Neural progenitor cell (in vitro differentiated cells): Measurements from ENCODE around the gene MAML3. TPM values are rescaled to one million over a fixed set of nuclear protein-coding genes. Genes with fewer than 3 reads are reported as not detected.
A peak's percentile ranks its signal among the peaks of the same experiment; 100 is the strongest.

Source experiments
- DNase-seq: peaks from one replicate; pipeline ENCODE4 v3.0.0-alpha.2; 2016; ENCODE audit warnings: low spot score
- H2AFZ ChIP-seq: fragments of 200-600 bp; sonication (generic); replicated peaks from 2 replicates; pipeline ENCODE4 v1.6.1; 2016; ENCODE audit warnings: antibody characterized with exemption
- H3F3A ChIP-seq: fragments of 200-600 bp; sonication (generic); 2 replicates; pipeline ENCODE4 v1.6.1; 2016; ENCODE audit warnings: antibody characterized with exemption, low read depth
- H3K27ac ChIP-seq: fragments of 200-600 bp; sonication (generic); 2 replicates; pipeline ENCODE4 v1.5.1; 2016; ENCODE audit warnings: mild to moderate bottlenecking
- H3K27me3 ChIP-seq: fragments of 200-600 bp; sonication (generic); 2 replicates; pipeline ENCODE4 v1.6.1; 2016; ENCODE audit warnings: mild to moderate bottlenecking, moderate library complexity
- H3K36me3 ChIP-seq: fragments of 200-600 bp; sonication (generic); 2 replicates; pipeline ENCODE4 v1.5.1; 2016
- H3K4me1 ChIP-seq: fragments of 200-600 bp; sonication (generic); 2 replicates; pipeline ENCODE4 v1.6.1; 2016; ENCODE audit warnings: mixed run types
- H3K4me2 ChIP-seq: fragments of 200-600 bp; sonication (generic); 2 replicates; pipeline ENCODE4 v1.6.1; 2016
- H3K4me3 ChIP-seq: fragments of 200-600 bp; sonication (generic); 2 replicates; pipeline ENCODE4 v1.5.1; 2016
- H3K79me2 ChIP-seq: fragments of 200-600 bp; sonication (generic); 2 replicates; pipeline ENCODE4 v1.6.1; 2016; ENCODE audit warnings: low read depth
- H3K9ac ChIP-seq: fragments of 200-600 bp; sonication (generic); 2 replicates; pipeline ENCODE4 v1.6.1; 2016
- H3K9me3 ChIP-seq: fragments of 200-600 bp; sonication (generic); 2 replicates; pipeline ENCODE4 v1.5.1; 2016; ENCODE audit warnings: low read depth
- H4K20me1 ChIP-seq: fragments of 200-600 bp; sonication (generic); 2 replicates; pipeline ENCODE4 v1.6.1; 2016; ENCODE audit warnings: low read depth
- H3K27ac Mint-ChIP-seq: 3 replicates; pipeline ENCODE4 v1.8.0; 2021; ENCODE audit warnings: mixed read lengths
- H3K27me3 Mint-ChIP-seq: 2 replicates; pipeline ENCODE4 v1.8.0; 2022; ENCODE audit warnings: low read depth, mild to moderate bottlenecking, inconsistent platforms, moderate library complexity, mixed read lengths; ENCODE audit not compliant: insufficient read depth
- H3K36me3 Mint-ChIP-seq: 3 replicates; pipeline ENCODE4 v1.8.0; 2021; ENCODE audit warnings: mixed read lengths
- H3K4me1 Mint-ChIP-seq: 3 replicates; pipeline ENCODE4 v1.8.0; 2021; ENCODE audit warnings: mixed read lengths
- H3K4me3 Mint-ChIP-seq: 3 replicates; pipeline ENCODE4 v1.8.0; 2021; ENCODE audit warnings: mild to moderate bottlenecking, moderate library complexity, mixed read lengths
- H3K9me3 Mint-ChIP-seq: 3 replicates; pipeline ENCODE4 v1.8.0; 2020; ENCODE audit warnings: mixed read lengths
- EZH2 ChIP-seq: fragments of 200-600 bp; sonication (generic); IDR thresholded peaks from 2 replicates; pipeline ENCODE4 v1.6.1; 2017; ENCODE audit warnings: antibody characterized with exemption, mild to moderate bottlenecking, moderate library complexity
- EZH2phosphoT487 ChIP-seq: fragments of 200-600 bp; sonication (generic); IDR thresholded peaks from 2 replicates; pipeline ENCODE4 v1.6.1; 2017; ENCODE audit warnings: antibody characterized with exemption
- total RNA-seq: library from RNA; depleted of rRNA; stranded (reverse); fragments of >200 nt; gene quantifications from 2 replicates; pipeline ENCODE4 v1.2.3, GENCODE V29; 2015; ENCODE audit warnings: low replicate concordance
- TF ChIP-seq, protein P1 (sequence below): fragments of 200-600 bp; sonication (generic); IDR thresholded peaks from 2 replicates; pipeline ENCODE4 v1.5.1; 2017; ENCODE audit warnings: antibody characterized with exemption, mild to moderate bottlenecking

MAML3 gene
- total RNA-seq, 1 donor from 2014 or later = 14.4 TPM

DNA sequence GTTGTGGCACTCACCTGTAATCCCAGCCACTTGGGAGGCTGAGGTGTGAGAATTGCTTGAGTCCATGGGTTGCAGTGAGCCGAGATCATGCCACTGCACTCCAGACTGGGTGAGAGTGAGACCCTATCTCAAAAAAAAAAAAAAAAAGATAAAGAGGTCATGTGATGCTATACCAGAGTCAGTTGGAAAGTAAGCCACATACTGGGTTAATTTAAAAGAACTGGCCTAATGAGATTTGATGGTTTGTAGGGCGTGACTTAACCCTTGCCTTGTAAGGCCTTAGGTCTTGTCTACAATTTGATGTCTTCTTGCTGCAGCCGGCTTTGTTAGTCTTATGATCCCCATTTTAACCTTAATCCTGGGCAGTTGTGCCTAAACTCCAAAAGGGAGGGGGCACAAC lies 483.2 kb downstream of the MAML3 start:
- H3K27me3 Mint-ChIP-seq = peaks cover 5% of the 10 kb centered on the region
- no peak overlapping the region for H3K27ac ChIP-seq
- peaks cover 30% of the 10 kb centered on the region for H3K4me1 Mint-ChIP-seq
- no peaks in the 10 kb centered on the region for H3K27me3 ChIP-seq
- H3K79me2 ChIP-seq = no peaks in the 10 kb centered on the region
- peaks cover 12% of the 10 kb centered on the region for H3F3A ChIP-seq
- no peak for TF ChIP-seq EZH2phosphoT487
- TF ChIP-seq EZH2 = no peak
- TF ChIP-seq, protein P1, sequence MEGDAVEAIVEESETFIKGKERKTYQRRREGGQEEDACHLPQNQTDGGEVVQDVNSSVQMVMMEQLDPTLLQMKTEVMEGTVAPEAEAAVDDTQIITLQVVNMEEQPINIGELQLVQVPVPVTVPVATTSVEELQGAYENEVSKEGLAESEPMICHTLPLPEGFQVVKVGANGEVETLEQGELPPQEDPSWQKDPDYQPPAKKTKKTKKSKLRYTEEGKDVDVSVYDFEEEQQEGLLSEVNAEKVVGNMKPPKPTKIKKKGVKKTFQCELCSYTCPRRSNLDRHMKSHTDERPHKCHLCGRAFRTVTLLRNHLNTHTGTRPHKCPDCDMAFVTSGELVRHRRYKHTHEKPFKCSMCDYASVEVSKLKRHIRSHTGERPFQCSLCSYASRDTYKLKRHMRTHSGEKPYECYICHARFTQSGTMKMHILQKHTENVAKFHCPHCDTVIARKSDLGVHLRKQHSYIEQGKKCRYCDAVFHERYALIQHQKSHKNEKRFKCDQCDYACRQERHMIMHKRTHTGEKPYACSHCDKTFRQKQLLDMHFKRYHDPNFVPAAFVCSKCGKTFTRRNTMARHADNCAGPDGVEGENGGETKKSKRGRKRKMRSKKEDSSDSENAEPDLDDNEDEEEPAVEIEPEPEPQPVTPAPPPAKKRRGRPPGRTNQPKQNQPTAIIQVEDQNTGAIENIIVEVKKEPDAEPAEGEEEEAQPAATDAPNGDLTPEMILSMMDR = no peak
- H3K9ac ChIP-seq = no peak overlapping the region
- no peaks in the 10 kb centered on the region for H3K9me3 ChIP-seq
- peaks cover 3% of the 10 kb centered on the region for H3K9me3 Mint-ChIP-seq
- H3K4me3 Mint-ChIP-seq = no peak overlapping the region
- H2AFZ ChIP-seq = no peak overlapping the region
- no peaks in the 10 kb centered on the region for H3K36me3 Mint-ChIP-seq
- no peak overlapping the region for H3K27ac Mint-ChIP-seq
- H3K4me3 ChIP-seq = no peak overlapping the region
- DNase-seq = no peak
- no peaks in the 10 kb centered on the region for H4K20me1 ChIP-seq
- no peak overlapping the region for H3K4me2 ChIP-seq
- H3K36me3 ChIP-seq = no peaks in the 10 kb centered on the region
- peaks cover 13% of the 10 kb centered on the region for H3K4me1 ChIP-seq

DNA sequence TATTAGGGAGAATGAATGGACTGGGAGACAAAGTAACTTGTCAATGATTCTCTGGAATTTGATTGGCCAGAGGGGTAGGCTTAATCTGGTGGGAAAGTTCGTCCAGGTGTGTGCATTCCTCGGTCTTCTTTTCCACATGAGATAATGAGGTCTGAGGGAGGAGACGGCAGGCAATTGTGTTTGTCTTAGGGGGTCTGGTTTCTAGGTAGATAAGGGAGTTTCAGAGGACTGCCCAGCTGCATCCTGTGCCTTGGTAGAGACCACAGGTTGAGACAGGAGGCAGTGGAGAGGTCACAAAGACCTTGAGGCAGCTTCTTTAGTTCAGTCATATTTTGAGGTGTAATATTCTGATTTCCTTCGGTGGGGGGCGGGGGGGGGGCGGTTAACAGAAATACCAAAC lies 484.1 kb downstream of the MAML3 start:
- TF ChIP-seq EZH2 (no peak), EZH2phosphoT487 (no peak)
- TF ChIP-seq, protein P1 = no peak
- no peak overlapping the region for H3K4me3 ChIP-seq
- peaks cover 3% of the 10 kb centered on the region for H3K9me3 Mint-ChIP-seq
- DNase-seq = peak; percentile 13
- no peak overlapping the region for H3K9ac ChIP-seq
- H3F3A ChIP-seq = peaks cover 21% of the 10 kb centered on the region
- no peaks in the 10 kb centered on the region for H3K27me3 ChIP-seq
- no peaks in the 10 kb centered on the region for H3K79me2 ChIP-seq
- no peaks in the 10 kb centered on the region for H3K36me3 Mint-ChIP-seq
- H3K36me3 ChIP-seq = no peaks in the 10 kb centered on the region
- H3K27ac Mint-ChIP-seq = no peak overlapping the region
- H3K27ac ChIP-seq = no peak overlapping the region
- H2AFZ ChIP-seq = no peak overlapping the region
- H3K27me3 Mint-ChIP-seq = peaks cover 5% of the 10 kb centered on the region
- H4K20me1 ChIP-seq = no peaks in the 10 kb centered on the region
- H3K4me1 ChIP-seq = peaks cover 19% of the 10 kb centered on the region
- H3K9me3 ChIP-seq = no peaks in the 10 kb centered on the region
- H3K4me1 Mint-ChIP-seq = peaks cover 36% of the 10 kb centered on the region
- H3K4me3 Mint-ChIP-seq = no peak overlapping the region
- H3K4me2 ChIP-seq = no peak overlapping the region

DNA sequence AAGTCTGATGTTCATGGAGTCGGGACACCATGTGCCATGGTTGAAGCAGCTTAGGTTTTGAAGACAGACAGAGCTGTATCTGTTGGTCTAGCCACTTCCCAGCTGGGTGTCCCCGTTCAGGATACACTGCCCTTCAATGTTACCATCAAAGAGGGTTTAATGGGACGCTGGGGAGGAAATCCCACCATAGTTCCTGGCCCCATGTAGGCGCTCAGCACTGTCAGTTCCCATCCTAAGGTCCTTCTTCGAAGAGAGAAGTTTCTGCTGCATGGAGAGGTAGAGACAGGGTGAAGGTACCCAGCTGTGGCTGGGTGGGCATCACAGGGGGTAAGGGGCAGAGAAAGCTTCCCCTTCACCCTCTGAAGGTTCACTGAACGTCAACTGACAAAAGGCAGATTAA lies 484.6 kb downstream of the MAML3 start:
- Mint-ChIP-seq H3K36me3 (no peaks in the 10 kb centered on the region), H3K27ac (no peak overlapping the region), H3K4me1 (peaks cover 36% of the 10 kb centered on the region), H3K4me3 (no peak overlapping the region), H3K27me3 (peaks cover 5% of the 10 kb centered on the region), H3K9me3 (peaks cover 3% of the 10 kb centered on the region)
- H2AFZ ChIP-seq = no peak overlapping the region
- no peaks in the 10 kb centered on the region for H3K27me3 ChIP-seq
- no peak overlapping the region for H3K4me2 ChIP-seq
- no peak overlapping the region for H3K27ac ChIP-seq
- H3K9me3 ChIP-seq = no peaks in the 10 kb centered on the region
- peaks cover 19% of the 10 kb centered on the region for H3K4me1 ChIP-seq
- TF ChIP-seq, protein P1 = no peak
- TF ChIP-seq EZH2 = no peak
- TF ChIP-seq EZH2phosphoT487 = no peak
- no peak overlapping the region for H3K9ac ChIP-seq
- H3K36me3 ChIP-seq = no peaks in the 10 kb centered on the region
- no peaks in the 10 kb centered on the region for H4K20me1 ChIP-seq
- no peaks in the 10 kb centered on the region for H3K79me2 ChIP-seq
- H3F3A ChIP-seq = peaks cover 22% of the 10 kb centered on the region
- no peak overlapping the region for H3K4me3 ChIP-seq
- DNase-seq = no peak
